Chondrocyte (in vitro differentiated cells): Measurements from ENCODE around the gene MGARP. TPM values are rescaled to one million over a fixed set of nuclear protein-coding genes. Genes with fewer than 3 reads are reported as not detected.
"Not testable (repeated sequence)": the region's sequence is repeated elsewhere in the genome, so short reads cannot be mapped to it uniquely, and the experiment has no call there.

Experiments used
- DNase-seq: peaks from one replicate; pipeline ENCODE4 v3.0.0; 2021; ENCODE audit warnings: mixed read lengths, low spot score
- H3K27ac Mint-ChIP-seq: one replicate; pipeline ENCODE4 v1.8.0; 2021; ENCODE audit warnings: mild to moderate bottlenecking, moderate library complexity, mixed read lengths; ENCODE audit not compliant: unreplicated experiment
- H3K27me3 Mint-ChIP-seq: 2 replicates; pipeline ENCODE4 v1.8.0; 2021; ENCODE audit warnings: low read depth, mixed read lengths
- H3K36me3 Mint-ChIP-seq: 2 replicates; pipeline ENCODE4 v1.8.0; 2021; ENCODE audit warnings: low read depth, mixed read lengths
- H3K4me1 Mint-ChIP-seq: 2 replicates; pipeline ENCODE4 v1.8.0; 2021; ENCODE audit warnings: low read depth, mild to moderate bottlenecking, mixed read lengths
- H3K4me3 Mint-ChIP-seq: one replicate; pipeline ENCODE4 v1.8.0; 2021; ENCODE audit warnings: mild to moderate bottlenecking, moderate library complexity, mixed read lengths; ENCODE audit not compliant: unreplicated experiment
- H3K9me3 Mint-ChIP-seq: 2 replicates; pipeline ENCODE4 v1.8.0; 2021; ENCODE audit warnings: low read depth, mixed read lengths
- CTCF ChIP-seq: fragments of 200-600 bp; sonication (generic); IDR thresholded peaks from 2 replicates; pipeline ENCODE4 v1.5.0; 2021; ENCODE audit warnings: antibody characterized with exemption, mild to moderate bottlenecking, moderate library complexity
- total RNA-seq: library from RNA; stranded (reverse); gene quantifications from 3 replicates; pipeline ENCODE4 v1.2.1, GENCODE V29; 2021

MGARP gene
- total RNA-seq, 1 donor from 2014 or later = 3.5 TPM

GRCh38 chr4:139266583-139267257, 13.3 kb downstream of the MGARP start:
- Mint-ChIP-seq H3K27ac (peak overlapping the region; percentile 93), H3K4me3 (peak overlapping the region; percentile 73), H3K36me3 (no peaks in the 10 kb centered on the region), H3K27me3 (no peaks in the 10 kb centered on the region), H3K9me3 (no peaks in the 10 kb centered on the region), H3K4me1 (peaks cover 12% of the 10 kb centered on the region)
- peak; percentile 26 for TF ChIP-seq CTCF
- no peak for DNase-seq

- TF ChIP-seq CTCF = no peak
- Mint-ChIP-seq H3K4me3 (peak overlapping the region; percentile 73), H3K9me3 (no peaks in the 10 kb centered on the region), H3K27ac (peak overlapping the region; percentile 93), H3K36me3 (no peaks in the 10 kb centered on the region), H3K4me1 (peaks cover 12% of the 10 kb centered on the region), H3K27me3 (no peaks in the 10 kb centered on the region)
- DNase-seq = no peak
These were observed 13.8 kb downstream of the MGARP start for GRCh38 chr4:139266208-139266582.

GRCh38 chr4:139265654-139266053, 14.4 kb downstream of the MGARP start:
- DNase-seq = no peak
- Mint-ChIP-seq H3K4me3 (no peak overlapping the region), H3K27ac (no peak overlapping the region), H3K36me3 (no peaks in the 10 kb centered on the region), H3K4me1 (peaks cover 12% of the 10 kb centered on the region), H3K27me3 (no peaks in the 10 kb centered on the region), H3K9me3 (no peaks in the 10 kb centered on the region)
- no peak for TF ChIP-seq CTCF

GRCh38 chr4:139256349-139256748, 23.7 kb downstream of the MGARP start:
- DNase-seq = no peak

GRCh38 chr4:139255581-139255980, 24.4 kb downstream of the MGARP start:
- H3K36me3 Mint-ChIP-seq, H3K9me3 Mint-ChIP-seq, H3K27ac Mint-ChIP-seq, DNase-seq, H3K27me3 Mint-ChIP-seq, H3K4me3 Mint-ChIP-seq: not testable (repeated sequence)
- H3K4me1 Mint-ChIP-seq = peaks cover 19% of the 10 kb centered on the region

More at GRCh38 chr4:139256349-139256748, 23.7 kb downstream of the MGARP start:
- Mint-ChIP-seq H3K4me1 (peaks cover 19% of the 10 kb centered on the region), H3K27me3 (no peaks in the 10 kb centered on the region), H3K9me3 (no peaks in the 10 kb centered on the region), H3K36me3 (no peaks in the 10 kb centered on the region), H3K27ac (no peak overlapping the region), H3K4me3 (no peak overlapping the region)
- TF ChIP-seq CTCF = no peak

GRCh38 chr4:139253713-139254112, 26.3 kb downstream of the MGARP start:
- Mint-ChIP-seq H3K4me1 (peaks cover 22% of the 10 kb centered on the region), H3K36me3 (no peaks in the 10 kb centered on the region), H3K4me3 (no peak overlapping the region), H3K9me3 (no peaks in the 10 kb centered on the region), H3K27me3 (no peaks in the 10 kb centered on the region), H3K27ac (no peak overlapping the region)
- no peak for DNase-seq
- no peak for TF ChIP-seq CTCF
